ENCODE data around the gene ADO.

Gene ADO

DNA sequence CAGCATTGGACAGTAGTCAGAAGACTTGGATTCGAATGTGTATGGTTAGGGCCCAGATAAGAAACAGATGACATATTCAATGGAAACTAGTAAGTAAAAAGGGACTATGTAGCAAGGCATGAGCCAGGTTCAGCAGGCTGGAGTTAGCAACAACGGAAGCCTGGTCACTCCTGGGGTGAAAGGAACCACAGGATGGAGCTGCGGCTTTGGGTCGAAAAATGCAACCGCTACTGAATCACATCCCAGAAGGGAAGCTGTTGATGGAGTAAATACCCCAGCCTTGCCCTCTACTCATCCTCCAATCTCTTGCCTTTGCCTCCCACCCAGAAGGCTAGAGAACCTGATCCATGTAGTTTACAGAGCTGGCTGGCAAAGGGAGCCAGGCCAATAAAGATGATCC, 49.2 kb downstream of the ADO start:
- TF ChIP-seq, protein P1, sequence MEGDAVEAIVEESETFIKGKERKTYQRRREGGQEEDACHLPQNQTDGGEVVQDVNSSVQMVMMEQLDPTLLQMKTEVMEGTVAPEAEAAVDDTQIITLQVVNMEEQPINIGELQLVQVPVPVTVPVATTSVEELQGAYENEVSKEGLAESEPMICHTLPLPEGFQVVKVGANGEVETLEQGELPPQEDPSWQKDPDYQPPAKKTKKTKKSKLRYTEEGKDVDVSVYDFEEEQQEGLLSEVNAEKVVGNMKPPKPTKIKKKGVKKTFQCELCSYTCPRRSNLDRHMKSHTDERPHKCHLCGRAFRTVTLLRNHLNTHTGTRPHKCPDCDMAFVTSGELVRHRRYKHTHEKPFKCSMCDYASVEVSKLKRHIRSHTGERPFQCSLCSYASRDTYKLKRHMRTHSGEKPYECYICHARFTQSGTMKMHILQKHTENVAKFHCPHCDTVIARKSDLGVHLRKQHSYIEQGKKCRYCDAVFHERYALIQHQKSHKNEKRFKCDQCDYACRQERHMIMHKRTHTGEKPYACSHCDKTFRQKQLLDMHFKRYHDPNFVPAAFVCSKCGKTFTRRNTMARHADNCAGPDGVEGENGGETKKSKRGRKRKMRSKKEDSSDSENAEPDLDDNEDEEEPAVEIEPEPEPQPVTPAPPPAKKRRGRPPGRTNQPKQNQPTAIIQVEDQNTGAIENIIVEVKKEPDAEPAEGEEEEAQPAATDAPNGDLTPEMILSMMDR (IDR thresholded peaks at IDR 0.05; ENCODE audit: low read depth, low read length, missing control alignments): no peak
- in situ Hi-C loops (cut with HindIII; ENCODE audit: low pct_ligation_motif_present, low sequenced_read_pairs): no loop called here

DNA sequence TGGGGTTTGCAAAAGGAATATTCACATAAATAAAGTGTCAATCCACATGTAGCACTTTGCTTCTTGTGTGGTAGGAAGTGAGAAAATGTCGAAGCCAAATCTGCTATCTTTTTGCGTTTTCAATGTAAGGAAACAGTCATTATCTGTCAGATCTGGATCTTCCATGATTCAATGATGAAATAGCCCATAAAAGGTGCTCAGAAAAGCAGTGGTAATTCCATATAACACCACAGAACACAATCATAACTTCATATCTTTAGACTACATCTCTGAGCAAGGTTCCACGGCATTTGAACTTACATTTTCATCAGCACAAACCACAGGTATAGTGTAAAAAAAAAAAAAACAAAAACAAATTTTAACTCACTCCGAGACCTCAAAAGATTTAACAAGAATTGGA, 51.5 kb downstream of the ADO start:
- Histone ChIP-seq H3K36me3 (replicated peaks) (no peaks in the 10 kb centered on the region), H3K4me3 (ENCODE audit: low read depth, low read length) (no peak overlapping the region), H3K27me3 (replicated peaks) (no peaks in the 10 kb centered on the region), H3K27ac (no peak overlapping the region)
- TF ChIP-seq, protein P1 (IDR thresholded peaks at IDR 0.05; ENCODE audit: low read depth, low read length, missing control alignments): no peak
- DNase-seq: no peak
- in situ Hi-C loops (cut with HindIII; ENCODE audit: low pct_ligation_motif_present, low sequenced_read_pairs): no loop called here

More for the DNA sequence above, 49.2 kb downstream of the ADO start:
- Histone ChIP-seq H3K4me3 (ENCODE audit: low read depth, low read length) (no peak overlapping the region), H3K27me3 (replicated peaks) (no peaks in the 10 kb centered on the region), H3K27ac (no peak overlapping the region), H3K36me3 (replicated peaks) (no peaks in the 10 kb centered on the region)
- DNase-seq: no peak
